ENCODE results near the gene CNTRL.
"Not testable (repeated sequence)": the region's sequence is repeated elsewhere in the genome, so short reads cannot be mapped to it uniquely, and the experiment has no call there.

CNTRL gene

GRCh38 chr9:121057821-121058220, 16.9 kb upstream of the CNTRL start:
- ATAC-seq (replicated peaks) (no peak), DNase-seq (no peak)
- Mint-ChIP-seq H3K4me3 (no peak overlapping the region), H3K9me3 (peaks cover 4 to 6% of the 10 kb centered on the region in 2 donors), H3K4me1 (peaks cover 0 to 7% of the 10 kb centered on the region in 2 donors), H3K36me3 (peaks cover 6 to 11% of the 10 kb centered on the region in 2 donors), H3K27me3 (no peaks in the 10 kb centered on the region), H3K27ac (no peak overlapping the region)

GRCh38 chr9:121059513-121059912, 15.2 kb upstream of the CNTRL start:
- H3K4me1 Mint-ChIP-seq: peaks cover 0 to 7% of the 10 kb centered on the region in 2 donors
- ATAC-seq (replicated peaks): no peak

GRCh38 chr9:121059998-121060636, 14.6 kb upstream of the CNTRL start:
- no peak for DNase-seq
- peaks cover 4 to 6% of the 10 kb centered on the region in 2 donors for H3K9me3 Mint-ChIP-seq
- H3K27ac Mint-ChIP-seq: no peak overlapping the region
- no peak overlapping the region for H3K4me3 Mint-ChIP-seq
- H3K27me3 Mint-ChIP-seq: no peaks in the 10 kb centered on the region
- H3K36me3 Mint-ChIP-seq: peaks cover 5 to 11% of the 10 kb centered on the region in 2 donors
- ATAC-seq (replicated peaks): peak; percentile 58 to 63
- H3K4me1 Mint-ChIP-seq: peaks cover 0 to 7% of the 10 kb centered on the region in 2 donors

More at GRCh38 chr9:121059513-121059912, 15.2 kb upstream of the CNTRL start:
- Mint-ChIP-seq H3K27me3 (no peaks in the 10 kb centered on the region), H3K9me3 (peaks cover 4 to 6% of the 10 kb centered on the region in 2 donors), H3K36me3 (peaks cover 6 to 11% of the 10 kb centered on the region in 2 donors), H3K27ac (no peak overlapping the region), H3K4me3 (no peak overlapping the region)
- DNase-seq: no peak

- Mint-ChIP-seq H3K27me3 (no peaks in the 10 kb centered on the region), H3K27ac (no peak overlapping the region), H3K4me1 (peaks cover 2 to 16% of the 10 kb centered on the region in 2 donors), H3K36me3 (peaks cover 9 to 13% of the 10 kb centered on the region in 2 donors), H3K9me3 (peaks cover 10 to 14% of the 10 kb centered on the region in 2 donors), H3K4me3 (no peak overlapping the region)
- ATAC-seq (replicated peaks) (no peak), DNase-seq (no peak)
These were observed 7.9 kb upstream of the CNTRL start for GRCh38 chr9:121066850-121067249.

GRCh38 chr9:121067640-121068039, 7.1 kb upstream of the CNTRL start:
- no peak overlapping the region for H3K4me3 Mint-ChIP-seq
- peaks cover 10 to 14% of the 10 kb centered on the region in 2 donors for H3K9me3 Mint-ChIP-seq
- peak overlapping the region; percentile 14 for H3K27ac Mint-ChIP-seq
- H3K36me3 Mint-ChIP-seq: peaks cover 9 to 13% of the 10 kb centered on the region in 2 donors
- H3K4me1 Mint-ChIP-seq: peaks cover 5 to 24% of the 10 kb centered on the region in 2 donors
- DNase-seq (no peak), ATAC-seq (replicated peaks) (peak in 1 of 2 donors; percentile 22)
- H3K27me3 Mint-ChIP-seq: no peaks in the 10 kb centered on the region

GRCh38 chr9:121069396-121069795, 5.4 kb upstream of the CNTRL start:
- no peak overlapping the region for H3K4me3 Mint-ChIP-seq
- H3K4me1 Mint-ChIP-seq: peaks cover 16 to 41% of the 10 kb centered on the region in 2 donors
- H3K9me3 Mint-ChIP-seq: peaks cover 10 to 14% of the 10 kb centered on the region in 2 donors
- no peaks in the 10 kb centered on the region for H3K27me3 Mint-ChIP-seq
- H3K27ac Mint-ChIP-seq: peak overlapping the region; percentile 25
- H3K36me3 Mint-ChIP-seq: peaks cover 9 to 13% of the 10 kb centered on the region in 2 donors
- DNase-seq (no peak), ATAC-seq (replicated peaks) (no peak)

GRCh38 chr9:121071370-121071755, 3.4 kb upstream of the CNTRL start:
- no peaks in the 10 kb centered on the region for H3K27me3 Mint-ChIP-seq
- H3K36me3 Mint-ChIP-seq: peaks cover 11 to 17% of the 10 kb centered on the region in 2 donors
- peak overlapping the region; percentile 83 to 85 for H3K4me3 Mint-ChIP-seq
- peaks cover 10 to 14% of the 10 kb centered on the region in 2 donors for H3K9me3 Mint-ChIP-seq
- peaks cover 22 to 55% of the 10 kb centered on the region in 2 donors for H3K4me1 Mint-ChIP-seq
- H3K27ac Mint-ChIP-seq: peak overlapping the region; percentile 97
- DNase-seq: peak; percentile 4
- ATAC-seq (replicated peaks): peak; percentile 11 to 19

GRCh38 chr9:121071756-121072421, 2.9 kb upstream of the CNTRL start:
- Mint-ChIP-seq H3K27me3 (no peaks in the 10 kb centered on the region), H3K9me3 (peaks cover 10 to 14% of the 10 kb centered on the region in 2 donors), H3K27ac (peak overlapping the region; percentile 97), H3K4me1 (peaks cover 28 to 61% of the 10 kb centered on the region in 2 donors), H3K36me3 (peaks cover 11 to 19% of the 10 kb centered on the region in 2 donors), H3K4me3 (peak overlapping the region; percentile 83 to 85)
- DNase-seq (peak; percentile 33), ATAC-seq (replicated peaks) (peak; percentile 63 to 67)

GRCh38 chr9:121073038-121073437, 1.7 kb upstream of the CNTRL start:
- no peak for ATAC-seq (replicated peaks)
- peak overlapping the region; percentile 53 to 98 for H3K4me3 Mint-ChIP-seq
- peaks cover 8 to 14% of the 10 kb centered on the region in 2 donors for H3K36me3 Mint-ChIP-seq
- H3K27me3 Mint-ChIP-seq: no peaks in the 10 kb centered on the region
- peaks cover 26 to 67% of the 10 kb centered on the region in 2 donors for H3K4me1 Mint-ChIP-seq
- H3K9me3 Mint-ChIP-seq: peaks cover 4 to 11% of the 10 kb centered on the region in 2 donors
- peak overlapping the region; percentile 100 for H3K27ac Mint-ChIP-seq
- DNase-seq: no peak

- Mint-ChIP-seq H3K9me3 (peaks cover 0 to 3% of the 10 kb centered on the region in 2 donors), H3K27ac (peak overlapping the region; percentile 100), H3K27me3 (no peaks in the 10 kb centered on the region), H3K4me3 (peak overlapping the region; percentile 98 to 100), H3K36me3 (peaks cover 2 to 7% of the 10 kb centered on the region in 2 donors), H3K4me1 (peaks cover 28 to 64% of the 10 kb centered on the region in 2 donors)
- no peak for DNase-seq
- peak; percentile 20 to 37 for ATAC-seq (replicated peaks)
These were observed 689 bp downstream of the CNTRL start for GRCh38 chr9:121075251-121076036.

GRCh38 chr9:121082075-121082474, 7.3 kb downstream of the CNTRL start:
- Mint-ChIP-seq H3K27me3 (no peaks in the 10 kb centered on the region), H3K4me1 (peaks cover 13 to 29% of the 10 kb centered on the region in 2 donors), H3K36me3 (peaks cover 32 to 39% of the 10 kb centered on the region in 2 donors), H3K27ac (no peak overlapping the region), H3K9me3 (no peaks in the 10 kb centered on the region), H3K4me3 (no peak overlapping the region)
- ATAC-seq (replicated peaks) (peak; percentile 41 to 45), DNase-seq (no peak)

GRCh38 chr9:121085661-121086060, 10.9 kb downstream of the CNTRL start:
- DNase-seq: no peak
- no peaks in the 10 kb centered on the region for H3K9me3 Mint-ChIP-seq
- no peak overlapping the region for H3K4me3 Mint-ChIP-seq
- no peak overlapping the region for H3K27ac Mint-ChIP-seq
- H3K27me3 Mint-ChIP-seq: no peaks in the 10 kb centered on the region
- peaks cover 42 to 49% of the 10 kb centered on the region in 2 donors for H3K36me3 Mint-ChIP-seq
- H3K4me1 Mint-ChIP-seq: peaks cover 23 to 42% of the 10 kb centered on the region in 2 donors
- ATAC-seq (replicated peaks): no peak

GRCh38 chr9:121088576-121088975, 13.8 kb downstream of the CNTRL start:
- Mint-ChIP-seq H3K9me3 (no peaks in the 10 kb centered on the region), H3K4me1 (peaks cover 18 to 29% of the 10 kb centered on the region in 2 donors), H3K27me3 (no peaks in the 10 kb centered on the region), H3K27ac (peak overlapping the region; percentile 52), H3K36me3 (peaks cover 39 to 46% of the 10 kb centered on the region in 2 donors), H3K4me3 (no peak overlapping the region)
- ATAC-seq (replicated peaks) (peak; percentile 53 to 79), DNase-seq (no peak)

- H3K27me3 Mint-ChIP-seq; DNase-seq; H3K9me3 Mint-ChIP-seq; H3K4me3 Mint-ChIP-seq; H3K27ac Mint-ChIP-seq; ATAC-seq (replicated peaks): not testable (repeated sequence)
- peaks cover 22% of the 10 kb centered on the region in 2 donors for H3K4me1 Mint-ChIP-seq
- peaks cover 37 to 46% of the 10 kb centered on the region in 2 donors for H3K36me3 Mint-ChIP-seq
These were observed 16.0 kb downstream of the CNTRL start for GRCh38 chr9:121090743-121091142.

All from stimulated activated naive B cell treated with anti-CD40 and anti-IgM and Interleukin-4, amounts not matched to agents 10 μg/mL and 1 μg/mL and 100 μg/mL, for 72 hours (primary cell).